ENCODE data around the gene CYP51A1. TPM values are rescaled to one million over a fixed set of nuclear protein-coding genes. Genes with fewer than 3 reads are reported as not detected.
A peak's percentile ranks its signal among the peaks of the same experiment; 100 is the strongest.

The CYP51A1 gene
- total RNA-seq, 1 donor from 2014 or later, result 103 TPM

DNA sequence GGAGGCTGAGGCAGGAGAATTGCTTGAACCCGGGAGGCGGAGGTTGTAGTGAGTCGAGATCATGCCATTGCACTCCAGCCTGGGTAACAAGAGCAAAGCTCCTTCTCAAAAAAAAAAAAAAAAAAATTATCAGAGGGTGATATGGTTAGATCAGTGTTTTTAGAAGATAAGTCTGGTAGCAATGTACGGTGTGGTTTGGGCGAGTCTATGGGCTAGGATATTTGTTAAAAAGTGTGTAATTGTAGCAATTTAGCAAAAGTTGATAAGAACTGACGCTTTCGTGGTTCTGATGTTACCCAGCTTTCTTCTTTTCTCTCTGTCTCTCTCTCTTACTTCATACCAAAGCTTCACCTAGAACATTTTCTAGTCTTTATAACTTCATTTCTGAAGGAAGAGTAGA lies 6.9 kb upstream of the CYP51A1 start:
- Mint-ChIP-seq H3K9me3 (peaks cover 3% of the 10 kb centered on the region), H3K4me1 (peaks cover 3% of the 10 kb centered on the region), H3K36me3 (ENCODE audit: low read depth) (no peaks in the 10 kb centered on the region), H3K4me3 (no peak overlapping the region), H3K27ac (no peak overlapping the region), H3K27me3 (peaks cover 3% of the 10 kb centered on the region)
- intact Hi-C loops (cut with micrococcal nuclease), result no loop called here
- no peak for DNase-seq

DNA sequence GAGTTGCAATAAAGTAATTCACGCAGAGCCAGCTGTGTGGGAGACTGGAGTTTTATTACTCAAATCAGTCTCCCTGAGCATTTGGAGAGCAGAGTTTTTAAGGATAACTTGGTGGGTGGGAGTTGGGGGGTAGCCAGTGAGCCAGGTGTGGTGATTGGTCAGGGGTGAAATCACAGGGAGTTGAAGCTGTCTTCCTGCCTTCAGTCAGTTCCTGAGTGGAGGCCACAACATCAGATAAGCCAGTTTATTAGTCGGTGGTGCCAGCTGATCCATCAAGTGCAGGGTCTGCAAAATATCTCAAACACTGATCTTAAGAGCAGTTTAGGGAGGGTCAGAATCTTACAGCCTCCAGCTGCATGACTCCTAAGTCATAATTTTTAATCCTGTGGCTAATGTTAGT lies 3.3 kb upstream of the CYP51A1 start:
- intact Hi-C loops (cut with micrococcal nuclease), result no loop called here
- Mint-ChIP-seq H3K27me3 (peaks cover 3% of the 10 kb centered on the region), H3K4me1 (peaks cover 21% of the 10 kb centered on the region), H3K9me3 (peaks cover 3% of the 10 kb centered on the region), H3K36me3 (ENCODE audit: low read depth) (peaks cover 2% of the 10 kb centered on the region), H3K27ac (no peak overlapping the region), H3K4me3 (no peak overlapping the region)
- no peak for DNase-seq

DNA sequence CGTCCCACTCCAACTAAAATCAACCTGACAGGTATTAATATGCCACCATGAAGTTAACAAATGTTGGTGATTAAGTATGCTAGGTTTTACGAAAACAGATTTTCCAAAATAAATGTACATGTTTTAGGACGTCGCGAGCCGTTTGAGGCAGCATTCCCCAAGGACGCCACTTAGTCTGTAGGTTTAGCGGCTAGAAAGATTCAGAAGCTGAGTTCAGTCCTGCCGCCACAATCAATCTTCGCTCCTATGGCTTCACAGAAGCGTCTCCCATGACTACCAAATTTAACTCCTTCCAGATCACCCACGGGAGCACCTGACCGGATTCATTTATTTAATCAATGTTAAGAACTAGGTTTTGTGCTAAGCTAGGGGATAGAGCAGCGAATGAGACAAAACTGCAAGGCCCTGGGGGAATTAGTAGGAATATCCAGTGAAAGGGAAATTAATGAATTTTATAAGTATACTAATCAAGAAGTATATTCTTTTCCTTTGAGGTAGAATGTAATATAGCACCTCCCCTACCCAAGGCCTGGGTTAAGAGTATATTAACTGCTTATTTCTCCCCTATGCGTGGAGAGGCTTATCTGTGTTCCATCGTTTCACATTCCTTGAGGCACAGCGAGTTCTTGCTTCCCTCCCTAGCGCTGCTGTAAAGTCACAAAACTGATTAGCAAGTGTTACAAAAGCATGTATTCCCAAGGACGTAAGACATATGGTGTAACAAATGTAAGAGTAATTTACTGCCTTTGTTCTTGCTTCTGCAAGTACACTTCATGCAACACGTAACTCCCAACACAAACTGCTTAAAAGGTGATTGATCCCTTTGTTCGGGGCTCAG lies 994 bp upstream of the CYP51A1 start:
- peaks cover 3% of the 10 kb centered on the region for H3K9me3 Mint-ChIP-seq
- H3K36me3 Mint-ChIP-seq (ENCODE audit: low read depth), result peaks cover 14% of the 10 kb centered on the region
- peak overlapping the region; percentile 100 for H3K27ac Mint-ChIP-seq
- peaks cover 36% of the 10 kb centered on the region for H3K4me1 Mint-ChIP-seq
- H3K27me3 Mint-ChIP-seq, result no peaks in the 10 kb centered on the region
- no peak for DNase-seq
- intact Hi-C loops (cut with micrococcal nuclease), result loop anchor here (2.0 kb wide), 2 partner anchors 44 to 254 kb away; partner anchors contain the start of genes LRRD1 and MTERF1
- H3K4me3 Mint-ChIP-seq, result peak overlapping the region; percentile 95

DNA sequence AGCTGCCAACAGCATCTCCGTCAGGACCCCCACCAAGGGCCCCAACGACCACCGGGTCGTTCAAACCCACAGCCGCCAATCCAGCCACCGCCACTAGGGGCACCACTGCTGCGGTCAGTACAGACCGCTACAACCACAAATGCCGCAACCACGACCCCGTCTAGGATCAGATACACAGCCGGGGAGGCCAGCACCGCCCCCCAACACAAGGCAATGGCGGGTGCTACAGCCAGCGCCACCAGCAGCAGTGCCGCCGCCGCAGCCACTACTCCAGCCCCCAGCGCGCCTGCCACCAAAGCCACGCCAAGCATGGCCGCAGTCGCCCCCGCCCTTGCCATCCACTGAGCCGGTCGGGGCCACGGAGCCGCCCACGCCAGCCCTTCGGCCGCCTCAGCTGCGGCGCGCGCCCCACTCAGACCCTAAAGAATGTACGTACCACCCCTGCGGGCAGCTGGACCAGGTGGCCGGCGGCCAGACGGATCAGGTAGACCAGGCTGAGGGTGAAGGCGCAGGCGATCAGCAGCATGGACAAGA lies 473 bp downstream of the CYP51A1 start:
- intact Hi-C loops (cut with micrococcal nuclease), result loop anchor here (1.0 to 5.0 kb wide), 8 partner anchors 45 to 983 kb away; partner anchors contain the start of genes AKAP9, CDK6, GATAD1 and LRRD1
- H3K36me3 Mint-ChIP-seq (ENCODE audit: low read depth), result peaks cover 19% of the 10 kb centered on the region
- peak; percentile 89 for DNase-seq
- peak overlapping the region; percentile 95 for H3K4me3 Mint-ChIP-seq
- peaks cover 2% of the 10 kb centered on the region for H3K9me3 Mint-ChIP-seq
- H3K27ac Mint-ChIP-seq, result peak overlapping the region; percentile 100
- H3K27me3 Mint-ChIP-seq, result no peaks in the 10 kb centered on the region
- peaks cover 40% of the 10 kb centered on the region for H3K4me1 Mint-ChIP-seq

DNA sequence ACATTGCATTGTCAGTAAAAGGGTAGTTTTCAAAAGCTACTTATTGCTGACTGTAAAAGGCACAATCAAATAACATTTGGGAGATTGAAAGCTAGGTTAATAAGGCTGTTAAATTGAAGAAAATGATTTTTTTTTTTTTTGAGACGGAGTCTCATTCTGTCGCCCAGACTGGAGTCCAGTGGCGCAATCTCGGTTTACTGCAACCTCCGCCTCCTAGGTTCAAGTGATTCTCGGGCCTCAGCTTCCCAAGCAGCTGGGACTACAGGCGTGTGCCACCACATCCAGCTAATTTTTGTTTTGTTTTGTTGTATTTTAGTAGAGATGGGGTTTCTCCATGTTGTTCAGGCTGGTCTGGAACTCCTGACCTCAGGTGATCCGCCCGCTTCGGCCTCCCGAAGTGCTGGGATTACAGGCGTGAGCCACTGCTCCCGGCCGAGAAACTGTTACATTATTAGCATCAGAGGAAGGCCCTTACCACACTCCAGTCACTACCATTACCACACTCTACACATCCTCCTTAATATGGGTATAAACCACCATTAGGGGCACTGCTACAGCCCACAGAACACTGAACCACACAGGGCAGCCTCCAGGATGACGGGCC lies 1.0 kb downstream of the CYP51A1 start:
- Mint-ChIP-seq H3K27me3 (no peaks in the 10 kb centered on the region), H3K27ac (peak overlapping the region; percentile 100), H3K9me3 (no peaks in the 10 kb centered on the region), H3K4me1 (peaks cover 40% of the 10 kb centered on the region), H3K36me3 (ENCODE audit: low read depth) (peaks cover 23% of the 10 kb centered on the region), H3K4me3 (peak overlapping the region; percentile 95)
- DNase-seq, result no peak
- intact Hi-C loops (cut with micrococcal nuclease), result loop anchor here (5.0 kb wide), 2 partner anchors 704 to 984 kb away; partner anchors contain the start of genes CDK6 and SAMD9

DNA sequence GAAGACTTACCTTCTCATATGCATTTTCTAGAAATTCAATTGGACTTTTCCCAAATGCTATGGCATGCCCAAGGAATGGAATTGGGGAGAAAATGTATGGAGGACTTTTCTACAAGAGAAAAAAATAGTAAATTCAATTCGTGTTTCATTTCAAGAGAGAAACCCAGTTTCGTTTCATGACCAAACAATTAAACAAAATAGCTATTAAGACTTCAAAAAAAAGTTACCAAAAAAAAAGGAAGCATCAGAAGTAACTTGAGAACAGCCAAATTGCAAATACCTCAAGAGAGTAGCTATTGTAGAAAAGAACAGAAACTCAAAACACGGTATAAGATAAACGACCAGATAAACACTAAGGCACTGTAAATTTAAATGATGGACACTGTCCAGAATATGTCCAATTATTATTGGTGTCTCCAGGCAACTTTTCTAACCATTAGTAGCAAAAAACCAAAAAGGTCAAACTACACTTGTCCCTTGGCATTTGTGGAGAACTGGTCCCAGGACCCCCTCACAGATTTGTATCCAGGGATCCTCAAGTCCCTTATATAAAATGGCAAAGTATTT lies 2.4 kb downstream of the CYP51A1 start:
- intact Hi-C loops (cut with micrococcal nuclease), result loop anchor here (5.0 kb wide), 2 partner anchors 705 to 985 kb away; partner anchors contain the start of genes CDK6 and SAMD9

DNA sequence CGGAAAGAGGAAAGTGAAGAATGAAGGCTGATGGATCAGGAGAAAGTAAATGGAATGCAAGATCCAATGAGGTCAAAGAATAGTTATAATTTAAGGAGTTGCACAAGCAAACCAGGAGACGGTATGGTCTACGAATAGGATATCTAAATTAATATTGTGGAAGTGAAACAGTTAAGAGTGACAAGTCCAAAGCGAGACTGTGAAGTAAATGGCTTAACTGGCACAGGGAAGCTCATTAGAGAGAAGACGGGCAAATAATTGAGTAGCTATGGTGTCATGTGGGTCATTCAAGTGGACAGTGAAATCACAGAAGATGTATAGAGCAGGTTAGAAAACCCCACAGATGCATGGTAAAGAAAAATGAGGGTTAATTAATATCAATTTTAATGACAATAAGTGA lies 3.2 kb downstream of the CYP51A1 start:
- Mint-ChIP-seq H3K4me1 (peaks cover 44% of the 10 kb centered on the region), H3K27me3 (no peaks in the 10 kb centered on the region), H3K4me3 (peak overlapping the region; percentile 10), H3K9me3 (no peaks in the 10 kb centered on the region), H3K36me3 (ENCODE audit: low read depth) (peaks cover 40% of the 10 kb centered on the region), H3K27ac (no peak overlapping the region)
- intact Hi-C loops (cut with micrococcal nuclease), result loop anchor here (5.0 kb wide), 2 partner anchors 706 to 986 kb away; partner anchors contain the start of genes CDK6 and SAMD9
- DNase-seq, result no peak

More for the DNA sequence above, 2.4 kb downstream of the CYP51A1 start:
- H3K27me3 Mint-ChIP-seq, result no peaks in the 10 kb centered on the region
- no peak for DNase-seq
- peak overlapping the region; percentile 13 for H3K4me3 Mint-ChIP-seq
- H3K9me3 Mint-ChIP-seq, result no peaks in the 10 kb centered on the region
- no peak overlapping the region for H3K27ac Mint-ChIP-seq
- peaks cover 34% of the 10 kb centered on the region for H3K36me3 Mint-ChIP-seq (ENCODE audit: low read depth)
- peaks cover 39% of the 10 kb centered on the region for H3K4me1 Mint-ChIP-seq

DNA sequence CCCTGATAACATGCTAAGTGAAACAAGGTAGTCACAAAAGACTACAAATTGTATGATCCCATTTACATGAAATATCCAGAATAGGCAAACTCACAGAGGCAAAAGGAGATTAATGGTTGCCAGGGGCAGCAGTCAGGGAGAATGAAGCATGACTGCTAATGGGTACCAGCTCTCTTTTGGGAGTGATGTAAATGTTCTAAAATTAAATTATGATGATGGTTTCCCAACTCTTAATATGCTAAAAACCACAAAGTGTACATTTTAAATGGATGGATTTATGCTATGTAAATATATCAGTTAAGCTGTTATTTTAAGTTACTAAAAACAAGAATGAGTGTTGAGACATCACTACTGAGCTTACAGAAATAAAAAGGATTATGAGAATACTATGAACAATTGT lies 12.6 kb downstream of the CYP51A1 start:
- H3K36me3 Mint-ChIP-seq (ENCODE audit: low read depth), result peaks cover 70% of the 10 kb centered on the region
- H3K4me3 Mint-ChIP-seq, result no peak overlapping the region
- H3K4me1 Mint-ChIP-seq, result peaks cover 22% of the 10 kb centered on the region

DNA sequence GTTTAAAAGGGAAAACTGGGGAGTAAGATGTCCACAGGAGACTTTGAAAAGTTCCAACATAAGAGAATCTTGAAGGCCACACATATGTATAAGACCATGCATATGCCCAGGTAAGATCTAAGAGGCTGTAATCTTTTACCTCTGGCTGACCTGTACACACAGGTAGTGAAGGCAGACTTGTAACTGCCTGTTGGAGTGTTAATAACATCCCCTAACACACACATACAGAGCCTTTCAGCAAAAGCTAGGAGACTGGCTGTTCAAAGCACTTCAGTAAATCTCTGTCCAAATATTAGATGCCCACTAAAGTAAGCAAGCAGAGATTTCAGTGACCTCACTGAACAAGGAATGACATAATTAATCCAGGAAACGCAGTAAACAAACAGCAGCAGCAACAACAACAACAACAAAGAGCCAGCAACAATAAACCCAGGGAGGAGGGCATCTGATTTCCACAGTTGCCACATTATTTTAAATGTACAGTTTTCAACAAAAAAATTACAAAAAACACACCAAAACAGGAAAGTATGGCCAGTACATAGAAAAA lies 15.0 kb downstream of the CYP51A1 start:
- H3K27ac Mint-ChIP-seq, result no peak overlapping the region
- H3K9me3 Mint-ChIP-seq, result peaks cover 3% of the 10 kb centered on the region
- no peak for DNase-seq
- intact Hi-C loops (cut with micrococcal nuclease), result no loop called here
- H3K36me3 Mint-ChIP-seq (ENCODE audit: low read depth), result peaks cover 74% of the 10 kb centered on the region
- H3K4me1 Mint-ChIP-seq, result peaks cover 18% of the 10 kb centered on the region
- no peak overlapping the region for H3K4me3 Mint-ChIP-seq
- no peaks in the 10 kb centered on the region for H3K27me3 Mint-ChIP-seq

More for the DNA sequence above, 12.6 kb downstream of the CYP51A1 start:
- intact Hi-C loops (cut with micrococcal nuclease), result no loop called here
- Mint-ChIP-seq H3K27me3 (no peaks in the 10 kb centered on the region), H3K27ac (no peak overlapping the region), H3K9me3 (peaks cover 3% of the 10 kb centered on the region)
- DNase-seq, result no peak

DNA sequence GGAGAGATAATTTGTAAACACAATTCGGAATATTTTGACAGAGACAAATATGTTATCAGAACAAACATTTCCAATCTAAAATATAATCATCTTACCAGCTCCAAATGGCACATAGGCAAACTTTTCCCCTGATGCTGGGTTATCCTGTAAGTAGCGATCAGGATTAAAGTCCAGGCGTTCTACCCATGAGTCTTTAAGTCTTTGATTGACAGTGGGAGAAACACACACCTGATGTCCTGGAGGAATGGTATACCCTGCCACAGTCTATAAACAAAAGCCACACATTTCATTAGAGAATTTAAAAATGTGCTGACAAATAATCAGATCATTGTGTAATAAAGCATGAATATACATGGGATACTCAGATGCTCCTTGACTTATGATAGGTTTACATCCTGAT lies 17.3 kb downstream of the CYP51A1 start:
- no peak for DNase-seq
- intact Hi-C loops (cut with micrococcal nuclease), result no loop called here
- Mint-ChIP-seq H3K36me3 (ENCODE audit: low read depth) (peaks cover 75% of the 10 kb centered on the region), H3K4me3 (no peak overlapping the region), H3K27me3 (no peaks in the 10 kb centered on the region), H3K9me3 (no peaks in the 10 kb centered on the region), H3K27ac (no peak overlapping the region), H3K4me1 (peaks cover 13% of the 10 kb centered on the region)

DNA sequence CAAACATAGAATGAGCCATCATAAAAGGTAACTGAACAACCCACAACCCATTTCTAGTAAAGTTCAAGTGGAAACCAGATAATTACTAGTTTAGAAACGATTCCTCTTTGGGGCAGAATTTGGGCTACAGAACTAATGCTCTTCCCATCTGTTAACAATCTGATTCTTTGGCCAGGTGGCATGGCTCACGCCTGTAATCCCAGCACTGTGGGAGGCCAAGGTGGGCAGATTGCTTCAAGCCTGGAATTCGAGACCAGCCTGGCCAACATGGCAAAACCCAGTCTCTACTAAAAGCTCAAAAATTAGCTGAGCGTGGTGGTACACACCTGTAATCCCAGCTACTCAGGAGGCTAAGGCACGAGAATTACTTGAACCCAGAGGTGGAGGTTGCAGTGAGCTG lies 18.5 kb downstream of the CYP51A1 start:
- H3K4me1 Mint-ChIP-seq, result peaks cover 12% of the 10 kb centered on the region
- H3K4me3 Mint-ChIP-seq, result no peak overlapping the region
- DNase-seq, result no peak
- peaks cover 68% of the 10 kb centered on the region for H3K36me3 Mint-ChIP-seq (ENCODE audit: low read depth)
- H3K27me3 Mint-ChIP-seq, result no peaks in the 10 kb centered on the region
- H3K27ac Mint-ChIP-seq, result no peak overlapping the region
- no peaks in the 10 kb centered on the region for H3K9me3 Mint-ChIP-seq
- intact Hi-C loops (cut with micrococcal nuclease), result no loop called here

DNA sequence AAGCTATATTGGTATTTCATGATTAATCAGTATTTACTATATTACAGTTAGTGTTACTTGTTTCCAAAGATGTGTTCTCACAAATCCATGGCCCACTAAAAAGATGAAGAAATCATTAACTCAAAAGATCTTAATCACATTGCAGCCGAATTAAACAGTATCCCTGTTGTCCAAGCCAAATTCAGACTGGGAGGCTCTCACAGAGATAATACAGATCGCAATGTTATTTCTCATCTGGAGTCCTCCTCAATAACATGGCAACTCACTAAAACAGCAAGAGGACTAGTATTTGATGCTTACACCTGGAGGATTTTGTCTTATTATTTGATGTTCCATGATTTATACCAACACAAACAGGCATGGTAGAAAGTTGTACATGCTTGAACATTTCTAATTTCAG lies 23.4 kb downstream of the CYP51A1 start:
- Mint-ChIP-seq H3K27me3 (no peaks in the 10 kb centered on the region), H3K4me3 (no peak overlapping the region), H3K27ac (no peak overlapping the region), H3K36me3 (ENCODE audit: low read depth) (peaks cover 56% of the 10 kb centered on the region), H3K4me1 (peaks cover 3% of the 10 kb centered on the region), H3K9me3 (no peaks in the 10 kb centered on the region)
- no peak for DNase-seq
- intact Hi-C loops (cut with micrococcal nuclease), result no loop called here

DNA sequence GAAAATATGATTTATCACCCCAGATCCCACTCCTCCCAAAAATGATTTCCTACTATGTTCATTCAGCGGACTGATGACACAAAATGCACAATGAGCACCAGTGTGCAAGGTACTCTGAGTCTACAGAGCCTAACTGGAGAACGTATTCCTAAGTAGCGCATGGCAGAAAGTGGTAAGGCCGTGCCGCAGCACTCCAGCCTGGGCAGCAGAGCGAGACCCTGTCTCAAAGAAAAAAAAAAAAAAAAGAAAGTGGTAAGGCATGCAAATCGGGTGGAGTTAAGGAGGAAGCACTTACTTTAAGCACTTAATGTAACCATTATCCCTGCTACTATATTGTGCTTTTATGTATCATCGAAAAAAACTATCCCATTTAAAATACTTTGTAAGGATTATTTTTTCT lies 25.5 kb downstream of the CYP51A1 start:
- no peak for DNase-seq
- H3K4me1 Mint-ChIP-seq, result no peaks in the 10 kb centered on the region
- no peak overlapping the region for H3K4me3 Mint-ChIP-seq
- H3K9me3 Mint-ChIP-seq, result no peaks in the 10 kb centered on the region
- H3K27ac Mint-ChIP-seq, result no peak overlapping the region
- intact Hi-C loops (cut with micrococcal nuclease), result no loop called here
- H3K27me3 Mint-ChIP-seq, result no peaks in the 10 kb centered on the region
- peaks cover 44% of the 10 kb centered on the region for H3K36me3 Mint-ChIP-seq (ENCODE audit: low read depth)

All from activated CD4-positive, alpha-beta T cell treated with anti-CD3 and anti-CD28 coated beads, Interleukin-2, amount 10 ng/mL, durations not matched to agents 24 days and 14 days (primary cell).